Measurements from ENCODE around the gene C1QL1. TPM values are rescaled to one million over a fixed set of nuclear protein-coding genes. Genes with fewer than 3 reads are reported as not detected.

Gene C1QL1
- total and polyA plus RNA-seq, 3 donors from 2014 or later = 0.74 to 1.7 (median 1.3) TPM

DNA sequence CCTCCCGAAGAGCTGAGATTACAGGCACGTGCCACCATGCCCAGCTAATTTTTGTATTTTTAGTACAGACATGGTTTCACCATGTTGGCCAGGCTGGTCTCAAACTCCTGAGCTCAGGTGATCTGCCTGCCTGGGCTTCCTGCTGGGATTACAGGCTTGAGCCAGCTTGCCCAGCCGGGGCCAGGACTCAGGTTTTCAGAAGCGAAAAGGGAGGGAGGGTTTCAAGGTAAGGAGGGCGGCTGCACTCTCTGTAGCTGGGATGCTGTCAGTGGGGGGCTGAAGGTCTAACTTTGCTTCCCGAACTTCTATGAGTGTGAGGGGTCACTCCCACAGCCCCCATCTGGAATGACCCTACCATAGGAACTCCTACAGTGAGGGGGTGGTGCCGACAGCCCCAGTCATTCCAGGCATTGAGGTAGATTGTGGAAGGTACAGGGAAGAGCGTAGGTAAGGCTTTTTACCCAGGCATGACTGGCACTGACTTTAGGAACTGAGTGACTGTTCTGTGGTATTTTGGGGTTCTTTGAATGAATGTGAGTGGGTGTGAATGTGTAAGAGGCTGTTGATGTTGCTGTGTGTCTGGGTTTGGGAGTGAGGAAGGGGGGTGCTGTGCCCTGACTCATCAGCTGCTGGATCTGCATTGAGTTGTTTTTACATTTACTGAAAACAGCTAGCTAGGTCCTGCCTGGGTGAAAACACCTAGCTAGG is 3.8 kb upstream of the C1QL1 start:
- no peaks in the 10 kb centered on the region for H3K27me3 ChIP-seq
- intact Hi-C loops (cut with DNase I; ENCODE audit: low total_unique reads) = no loop called here
- H3K4me3 ChIP-seq = no peak overlapping the region
- H3K27ac ChIP-seq = no peak overlapping the region
- no peaks in the 10 kb centered on the region for H3K36me3 ChIP-seq (ENCODE audit: low read depth, missing control alignments)
- no peaks in the 10 kb centered on the region for H3K9me3 ChIP-seq
- WGBS, 2 donors = 73 to 77% methylated on average over 8 of the region's 8 CpGs
- TF ChIP-seq, protein P1, sequence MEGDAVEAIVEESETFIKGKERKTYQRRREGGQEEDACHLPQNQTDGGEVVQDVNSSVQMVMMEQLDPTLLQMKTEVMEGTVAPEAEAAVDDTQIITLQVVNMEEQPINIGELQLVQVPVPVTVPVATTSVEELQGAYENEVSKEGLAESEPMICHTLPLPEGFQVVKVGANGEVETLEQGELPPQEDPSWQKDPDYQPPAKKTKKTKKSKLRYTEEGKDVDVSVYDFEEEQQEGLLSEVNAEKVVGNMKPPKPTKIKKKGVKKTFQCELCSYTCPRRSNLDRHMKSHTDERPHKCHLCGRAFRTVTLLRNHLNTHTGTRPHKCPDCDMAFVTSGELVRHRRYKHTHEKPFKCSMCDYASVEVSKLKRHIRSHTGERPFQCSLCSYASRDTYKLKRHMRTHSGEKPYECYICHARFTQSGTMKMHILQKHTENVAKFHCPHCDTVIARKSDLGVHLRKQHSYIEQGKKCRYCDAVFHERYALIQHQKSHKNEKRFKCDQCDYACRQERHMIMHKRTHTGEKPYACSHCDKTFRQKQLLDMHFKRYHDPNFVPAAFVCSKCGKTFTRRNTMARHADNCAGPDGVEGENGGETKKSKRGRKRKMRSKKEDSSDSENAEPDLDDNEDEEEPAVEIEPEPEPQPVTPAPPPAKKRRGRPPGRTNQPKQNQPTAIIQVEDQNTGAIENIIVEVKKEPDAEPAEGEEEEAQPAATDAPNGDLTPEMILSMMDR (IDR thresholded peaks at IDR 0.05) = no peak
- TF ChIP-seq POLR2A (IDR thresholded peaks at IDR 0.05) = no peak
- no peak for DNase-seq
- peaks cover 12% of the 10 kb centered on the region for H3K4me1 ChIP-seq

DNA sequence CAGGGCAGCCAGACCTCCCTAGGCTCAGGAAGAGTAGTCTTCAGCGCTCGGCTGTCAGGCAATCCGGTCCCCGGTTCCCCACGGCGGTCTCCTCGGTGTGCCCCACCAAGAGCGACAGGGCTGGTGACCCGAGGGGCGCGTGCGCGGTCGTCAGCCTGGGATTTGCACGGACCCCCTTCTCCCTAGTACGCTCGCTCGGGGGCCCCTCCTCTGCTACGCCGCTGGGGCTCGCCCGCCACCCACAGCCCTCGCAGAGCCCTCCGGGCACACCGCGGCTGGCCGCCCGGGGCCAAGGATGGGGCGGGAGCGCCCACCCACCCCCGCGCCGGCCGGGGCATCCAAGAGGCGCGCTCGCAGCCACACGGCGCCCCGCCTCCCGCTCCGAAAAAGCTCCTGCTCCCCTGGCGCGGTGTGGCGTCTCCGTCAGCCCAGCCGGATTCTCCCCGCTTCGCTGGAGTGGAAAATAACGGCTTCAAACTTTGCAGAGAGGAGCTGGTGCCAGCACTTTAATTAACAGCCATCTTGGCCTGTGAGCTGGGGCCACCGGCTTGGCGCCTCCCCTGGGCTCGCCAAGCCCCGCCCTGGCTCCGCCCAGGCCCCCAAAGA is 2.1 kb upstream of the C1QL1 start:
- intact Hi-C loops (cut with DNase I; ENCODE audit: low total_unique reads) = no loop called here
- Histone ChIP-seq H3K4me1 (peaks cover 14% of the 10 kb centered on the region), H3K27ac (no peak overlapping the region), H3K9me3 (no peaks in the 10 kb centered on the region), H3K27me3 (no peaks in the 10 kb centered on the region), H3K36me3 (ENCODE audit: low read depth, missing control alignments) (no peaks in the 10 kb centered on the region), H3K4me3 (peak overlapping the region; percentile 34 to 37)
- 1 to 6% methylated on average over 27 to 51 of the region's 55 CpGs for WGBS, 2 donors
- TF ChIP-seq POLR2A (IDR thresholded peaks at IDR 0.05) = no peak
- TF ChIP-seq, protein P1 (IDR thresholded peaks at IDR 0.05) = no peak
- peak; percentile 48 for DNase-seq

DNA sequence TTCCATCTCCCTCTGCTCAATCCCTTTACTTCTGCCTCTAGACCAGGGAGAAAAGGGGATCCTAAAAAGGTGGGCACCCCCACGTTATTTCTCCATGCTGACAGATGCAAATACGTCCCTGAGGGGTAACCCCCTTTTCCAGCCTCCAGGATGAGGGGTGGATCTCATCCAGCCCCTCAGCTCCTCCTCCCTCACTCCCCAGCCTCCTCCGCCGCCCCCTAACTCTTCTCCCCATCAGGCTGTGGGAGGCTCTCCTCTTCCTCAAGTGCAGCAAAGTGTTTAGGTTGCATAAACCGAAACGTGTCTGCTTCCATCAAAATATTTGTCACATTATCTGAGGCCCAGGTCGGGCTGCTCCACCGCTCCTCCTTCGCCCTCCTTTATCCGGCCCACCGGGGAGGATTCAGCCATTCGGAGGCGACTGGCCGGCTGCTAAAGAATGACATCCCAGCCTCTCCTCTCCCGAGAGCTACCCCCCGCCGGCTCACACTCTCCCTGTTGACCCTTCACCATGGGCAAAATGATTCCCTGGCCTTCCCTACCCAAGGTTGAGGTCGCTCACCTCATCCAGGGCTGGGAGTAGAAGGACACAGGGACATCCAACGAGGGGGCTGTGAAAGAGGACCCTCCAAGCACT is 1.2 kb upstream of the C1QL1 start:
- Histone ChIP-seq H3K36me3 (ENCODE audit: low read depth, missing control alignments) (no peaks in the 10 kb centered on the region), H3K4me3 (no peak overlapping the region), H3K4me1 (peaks cover 14% of the 10 kb centered on the region), H3K27me3 (no peaks in the 10 kb centered on the region), H3K27ac (no peak overlapping the region), H3K9me3 (no peaks in the 10 kb centered on the region)
- TF ChIP-seq, protein P1 (IDR thresholded peaks at IDR 0.05) = no peak
- TF ChIP-seq POLR2A (IDR thresholded peaks at IDR 0.05) = no peak
- intact Hi-C loops (cut with DNase I; ENCODE audit: low total_unique reads) = no loop called here
- 33 to 44% methylated on average over 19 of the region's 19 CpGs for WGBS, 2 donors
- no peak for DNase-seq

DNA sequence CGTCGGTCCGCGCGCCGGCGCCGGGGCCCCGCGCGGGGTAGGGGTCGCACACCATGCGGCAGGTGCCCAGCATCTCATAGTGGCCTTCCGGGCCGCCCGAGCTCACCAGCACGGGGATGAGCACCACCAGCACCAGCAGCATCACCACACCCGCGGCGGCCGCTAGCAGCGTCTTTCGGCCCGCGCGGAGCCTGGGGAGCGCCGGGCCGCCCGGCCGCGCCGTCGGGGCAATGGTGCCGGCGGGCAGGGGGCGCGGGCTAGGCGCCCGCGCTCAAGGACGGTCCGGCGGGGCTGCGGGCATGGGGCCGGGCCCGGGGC is 237 bp downstream of the C1QL1 start:
- DNase-seq = no peak
- WGBS, 2 donors = 4% methylated on average over 9 of the region's 47 CpGs; no CpG with 5 or more reads in 1 of the 2 donors
- Histone ChIP-seq H3K27me3 (no peaks in the 10 kb centered on the region), H3K27ac (no peak overlapping the region), H3K4me3 (peak overlapping the region in 1 of 2 donors; percentile 9), H3K9me3 (no peaks in the 10 kb centered on the region), H3K4me1 (peaks cover 14% of the 10 kb centered on the region), H3K36me3 (ENCODE audit: low read depth, missing control alignments) (no peaks in the 10 kb centered on the region)
- no peak for TF ChIP-seq POLR2A (IDR thresholded peaks at IDR 0.05)
- TF ChIP-seq, protein P1 (IDR thresholded peaks at IDR 0.05) = no peak
- intact Hi-C loops (cut with DNase I; ENCODE audit: low total_unique reads) = no loop called here

Data from testis (tissue), 3 donors.